Ramos (cell line): ENCODE data around the gene NPTX1.

Experiments used
- in situ Hi-C: fragments of 300-500 bp; cut with MboI; formaldehyde crosslinking; loops from one replicate; pipeline ENCODE4 v1.14.3; 2022; ENCODE audit warnings: low sequenced_read_pairs; ENCODE audit not compliant: unreplicated experiment

Gene NPTX1

GRCh38 chr17:80504686-80505413, 28.4 kb upstream of the NPTX1 start:
- in situ Hi-C loops = no loop called here

- in situ Hi-C loops = no loop called here
Measured at GRCh38 chr17:80503921-80504320, 27.5 kb upstream of the NPTX1 start.

GRCh38 chr17:80503031-80503430, 26.6 kb upstream of the NPTX1 start:
- in situ Hi-C loops = no loop called here

GRCh38 chr17:80502578-80502877, 26.1 kb upstream of the NPTX1 start:
- in situ Hi-C loops = no loop called here

GRCh38 chr17:80501741-80502577, 25.6 kb upstream of the NPTX1 start:
- in situ Hi-C loops = no loop called here

GRCh38 chr17:80499961-80500665, 23.7 kb upstream of the NPTX1 start:
- in situ Hi-C loops = no loop called here

GRCh38 chr17:80499560-80499959, 23.2 kb upstream of the NPTX1 start:
- in situ Hi-C loops = no loop called here

GRCh38 chr17:80498920-80499410, 22.6 kb upstream of the NPTX1 start:
- in situ Hi-C loops = no loop called here

GRCh38 chr17:80498242-80498919, 22.0 kb upstream of the NPTX1 start:
- in situ Hi-C loops = no loop called here

- in situ Hi-C loops = no loop called here
Measured at GRCh38 chr17:80497726-80498241, 21.4 kb upstream of the NPTX1 start.

- in situ Hi-C loops = no loop called here
Measured at GRCh38 chr17:80494547-80494946, 18.1 kb upstream of the NPTX1 start.

GRCh38 chr17:80492343-80493136, 16.1 kb upstream of the NPTX1 start:
- in situ Hi-C loops = no loop called here

GRCh38 chr17:80491478-80492342, 15.3 kb upstream of the NPTX1 start:
- in situ Hi-C loops = no loop called here

GRCh38 chr17:80487511-80487910, 11.1 kb upstream of the NPTX1 start:
- in situ Hi-C loops = no loop called here

GRCh38 chr17:80486692-80487091, 10.3 kb upstream of the NPTX1 start:
- in situ Hi-C loops = no loop called here

- in situ Hi-C loops = no loop called here
Measured at GRCh38 chr17:80485846-80486245, 9.4 kb upstream of the NPTX1 start.

- in situ Hi-C loops = no loop called here
Measured at GRCh38 chr17:80482555-80483308, 6.3 kb upstream of the NPTX1 start.

GRCh38 chr17:80482058-80482318, 5.6 kb upstream of the NPTX1 start:
- in situ Hi-C loops = no loop called here
